ENCODE measurements around the gene RHBDL3. TPM values are rescaled to one million over a fixed set of nuclear protein-coding genes. Genes with fewer than 3 reads are reported as not detected.
A peak's percentile ranks its signal among the peaks of the same experiment; 100 is the strongest.

The RHBDL3 gene
- polyA plus RNA-seq, 2 of the 4 experiments (the other 2 are of a cell fraction) = 2.0 to 6.6 TPM

- POLR2A ChIA-PET = no interaction called here
- no peaks in the 10 kb centered on the region for H3K9me3 ChIP-seq
- no peak for TF ChIP-seq MAX (IDR thresholded peaks at IDR 0.05)
- no peak for TF ChIP-seq FOXS1 (CRISPR knock-in tag; IDR thresholded peaks at IDR 0.05)
- no peak for TF ChIP-seq BHLHE40 (IDR thresholded peaks at IDR 0.05; ENCODE audit: low read depth, low read length)
- TF ChIP-seq HDAC2 (IDR thresholded peaks at IDR 0.05) = no peak
- no peak for TF ChIP-seq CEBPB (IDR thresholded peaks at IDR 0.05)
- TF ChIP-seq HES2 (IDR thresholded peaks at IDR 0.05) = no peak
- no peak for TF ChIP-seq KDM1A (IDR thresholded peaks at IDR 0.05; ENCODE audit: low read depth)
- no peak for TF ChIP-seq NR3C1 (IDR thresholded peaks at IDR 0.05)
- no peak for TF ChIP-seq ESRRA (IDR thresholded peaks at IDR 0.05; ENCODE audit: borderline replicate concordance, low read length)
- TF ChIP-seq MYC (IDR thresholded peaks at IDR 0.05; ENCODE audit: borderline replicate concordance, low read length) = no peak
- no peak for TF ChIP-seq FOSB (CRISPR knock-in tag; IDR thresholded peaks at IDR 0.05)
- no peak for TF ChIP-seq RAD21 (conservative IDR thresholded peaks at IDR 0.05 in 1 of 2, IDR thresholded peaks at IDR 0.05 in 1 of 2)
- TF ChIP-seq ZNF302 (CRISPR knock-in tag; IDR thresholded peaks at IDR 0.05) = no peak
- TF ChIP-seq FOSL2 (IDR thresholded peaks at IDR 0.05) = no peak
- TF ChIP-seq FOSL2 (CRISPR knock-in tag; IDR thresholded peaks at IDR 0.05) = no peak
- TF ChIP-seq HMGXB4 (CRISPR knock-in tag; IDR thresholded peaks at IDR 0.05; ENCODE audit: borderline replicate concordance) = no peak
- TF ChIP-seq RCOR1 (IDR thresholded peaks at IDR 0.05; ENCODE audit: low read depth, low read length) = no peak
- no peak for TF ChIP-seq NFE2L2 (conservative IDR thresholded peaks at IDR 0.05; ENCODE audit: low read length)
- peaks cover 57% of the 10 kb centered on the region for H3K4me1 ChIP-seq
- DNase-seq (ENCODE audit: low read depth in 1 of 2, low spot score in 1 of 2) (no peak), ATAC-seq (peak in 1 of 2 experiments; percentile 49; a peak in 4 of 6 replicates), FAIRE-seq (no peak)
- peak overlapping the region; percentile 77 to 88 for H3K27ac ChIP-seq
- no peak overlapping the region for H3K4me3 ChIP-seq
- peak overlapping the region; percentile 66 for H3K4me2 ChIP-seq
- CTCF ChIA-PET = interaction anchor here (1.0 to 1.8 kb wide), 7 partner anchors 12 to 74 kb away, joined by 3 to 9 read pairs (median 4); no protein-coding TSS in a partner anchor
- 89% methylated on average over 6 of the region's 6 CpGs for WGBS (ENCODE audit: missing lambda C conversion rate)
Measured at GRCh38 chr17:32274643-32275042, 9.0 kb downstream of the RHBDL3 start.

- FAIRE-seq = peak; percentile 81
- POLR2A ChIA-PET = interaction anchor here (0.6 kb wide), 1 partner anchor 11 kb away, joined by 6 read pairs; no protein-coding TSS in a partner anchor
- Histone ChIP-seq H3K4me1 (peaks cover 57% of the 10 kb centered on the region), H3K27ac (peak overlapping the region; percentile 77 to 88), H3K4me3 (no peak overlapping the region), H3K9me3 (no peaks in the 10 kb centered on the region), H3K4me2 (peak overlapping the region; percentile 66)
- CTCF ChIA-PET = interaction anchor here (1.0 to 2.1 kb wide), 7 partner anchors 11 to 74 kb away, joined by 3 to 9 read pairs (median 6); no protein-coding TSS in a partner anchor
- 55% methylated on average over 14 of the region's 19 CpGs for WGBS (ENCODE audit: missing lambda C conversion rate)
- DNase-seq (ENCODE audit: low read depth in 1 of 2, low spot score in 1 of 2) = peak; percentile 84 to 89
- ATAC-seq = peak; percentile 93 to 94
- TF ChIP-seq HDAC2 (IDR thresholded peaks at IDR 0.05) (no peak), CBX2 (IDR thresholded peaks at IDR 0.05; ENCODE audit: borderline replicate concordance, low read depth) (no peak), JUNB (IDR thresholded peaks at IDR 0.05) (peak; percentile 51), RARB (CRISPR knock-in tag; IDR thresholded peaks at IDR 0.05) (no peak), MAFK (IDR thresholded peaks at IDR 0.05; ENCODE audit: partially characterized antibody) (peak; percentile 89), FOSL2 (IDR thresholded peaks at IDR 0.05) (peak; percentile 73; the same call in 1 of the 2 replicates), FOSL2 (CRISPR knock-in tag; IDR thresholded peaks at IDR 0.05) (peak; percentile 95), ZNF302 (CRISPR knock-in tag; IDR thresholded peaks at IDR 0.05) (no peak), EHF (CRISPR knock-in tag; IDR thresholded peaks at IDR 0.05) (no peak), NR3C1 (IDR thresholded peaks at IDR 0.05) (no peak), JUN (IDR thresholded peaks at IDR 0.05) (0 out of 5 replicates have a peak, but pooled peaks of 1 of the 2 experiments have one; percentile 26), MAX (IDR thresholded peaks at IDR 0.05) (peak; percentile 60; the same call in 1 of the 2 replicates), POLR2AphosphoS2 (conservative IDR thresholded peaks at IDR 0.05; ENCODE audit: low read length) (no peak), NFE2L2 (conservative IDR thresholded peaks at IDR 0.05; ENCODE audit: low read length) (peak; percentile 54), CBX8 (IDR thresholded peaks at IDR 0.05) (no peak), E2F6 (IDR thresholded peaks at IDR 0.05; ENCODE audit: borderline replicate concordance, low read depth) (0 out of 2 replicates have a peak, but pooled peaks have one; percentile 54), ESRRA (IDR thresholded peaks at IDR 0.05; ENCODE audit: borderline replicate concordance, low read length) (no peak), HMGXB4 (CRISPR knock-in tag; IDR thresholded peaks at IDR 0.05; ENCODE audit: borderline replicate concordance) (no peak), HOXA7 (CRISPR knock-in tag; IDR thresholded peaks at IDR 0.05) (no peak)
Measured at GRCh38 chr17:32275060-32276042, 9.7 kb downstream of the RHBDL3 start.

All from A549 (cell line).